Body of pancreas (tissue), 4 donors: ENCODE measurements around the gene PATJ.

ENCODE experiments used
- CTCF ChIP-seq, 7 experiments: fragments of 450-650 bp in 4 of 7; fragments of 200-600 bp in 3 of 7; sonication (generic) in 3 of 7; IDR thresholded peaks; one replicate each; pipeline ENCODE4 v1.5.1; 2016 to 2019; ENCODE audit warnings: antibody characterized with exemption in 7 of 7
- POLR2A ChIP-seq, 3 donors: fragments of 450-650 bp; IDR thresholded peaks; one replicate each; pipeline ENCODE4 v1.6.1; 2016; ENCODE audit warnings: antibody characterized with exemption in 3 of 3, mild to moderate bottlenecking in 2 of 3

- no peak for TF ChIP-seq POLR2A (IDR thresholded peaks at IDR 0.05)
- TF ChIP-seq CTCF (IDR thresholded peaks at IDR 0.05) = no peak
Observed at GRCh38 chr1:61961009-61961408, 218.7 kb downstream of the PATJ start.
